GM10248 (cell line): ENCODE data around the gene SAMD4B.
"Not testable (repeated sequence)": the region's sequence is repeated elsewhere in the genome, so short reads cannot be mapped to it uniquely, and the experiment has no call there.

Source experiments
- CTCF ChIA-PET: fragments of 300-600 bp; sonication (Branson Sonifier 250); formaldehyde crosslinking; extraction: SDS; loops from one replicate; lab custom pipeline; 2021; ENCODE audit warnings: antibody characterized with exemption; lab: Yijun Ruan, JAX
- POLR2A ChIA-PET: fragments of 350-650 bp; sonication (Branson Sonifier 250); formaldehyde crosslinking; extraction: SDS; loops from one replicate; lab custom pipeline; 2020; ENCODE audit warnings: antibody characterized with exemption; lab: Yijun Ruan, JAX
- DNase-seq: peaks from one replicate; pipeline ENCODE4 v3.0.0; 2012; ENCODE audit errors: extremely low spot score
- CTCF ChIP-seq: IDR thresholded peaks from 2 replicates; pipeline ENCODE4 v1.5.1; 2012; ENCODE audit warnings: mild to moderate bottlenecking, low read depth; ENCODE audit errors: extremely low read depth, missing control alignments, control extremely low read depth

Gene SAMD4B

GRCh38 chr19:39304701-39305571, 37.3 kb upstream of the SAMD4B start:
- no peak for DNase-seq
- TF ChIP-seq CTCF, result no peak
- CTCF ChIA-PET, result interaction anchor here (1.3 to 1.4 kb wide), 2 partner anchors 11 to 12 kb away, joined by 3 read pairs; no protein-coding TSS in a partner anchor
- POLR2A ChIA-PET, result no interaction called here

DNA sequence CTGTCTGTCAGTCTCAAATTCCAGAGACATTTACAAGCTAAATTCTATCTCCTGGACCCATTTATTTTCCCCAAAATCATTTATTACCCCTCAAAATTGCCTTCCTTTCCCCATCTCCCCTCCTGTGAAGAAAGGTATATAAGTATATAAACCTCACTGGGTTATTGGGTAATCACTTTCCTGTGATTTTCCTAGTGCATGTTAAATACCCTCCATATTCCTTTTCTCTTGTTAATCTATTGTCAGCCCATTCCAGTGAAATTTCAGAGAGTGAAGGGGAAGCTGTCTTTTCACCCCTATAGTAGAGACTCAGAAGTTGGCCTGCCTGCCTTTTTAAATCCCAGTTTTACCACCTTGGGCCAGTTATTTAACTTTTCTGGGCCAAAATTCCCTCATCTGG, 36.1 kb upstream of the SAMD4B start:
- POLR2A ChIA-PET, result no interaction called here
- CTCF ChIA-PET, result interaction anchor here (1.4 kb wide), 1 partner anchor 10 kb away, joined by 3 read pairs; no protein-coding TSS in a partner anchor
- no peak for DNase-seq
- no peak for TF ChIP-seq CTCF

DNA sequence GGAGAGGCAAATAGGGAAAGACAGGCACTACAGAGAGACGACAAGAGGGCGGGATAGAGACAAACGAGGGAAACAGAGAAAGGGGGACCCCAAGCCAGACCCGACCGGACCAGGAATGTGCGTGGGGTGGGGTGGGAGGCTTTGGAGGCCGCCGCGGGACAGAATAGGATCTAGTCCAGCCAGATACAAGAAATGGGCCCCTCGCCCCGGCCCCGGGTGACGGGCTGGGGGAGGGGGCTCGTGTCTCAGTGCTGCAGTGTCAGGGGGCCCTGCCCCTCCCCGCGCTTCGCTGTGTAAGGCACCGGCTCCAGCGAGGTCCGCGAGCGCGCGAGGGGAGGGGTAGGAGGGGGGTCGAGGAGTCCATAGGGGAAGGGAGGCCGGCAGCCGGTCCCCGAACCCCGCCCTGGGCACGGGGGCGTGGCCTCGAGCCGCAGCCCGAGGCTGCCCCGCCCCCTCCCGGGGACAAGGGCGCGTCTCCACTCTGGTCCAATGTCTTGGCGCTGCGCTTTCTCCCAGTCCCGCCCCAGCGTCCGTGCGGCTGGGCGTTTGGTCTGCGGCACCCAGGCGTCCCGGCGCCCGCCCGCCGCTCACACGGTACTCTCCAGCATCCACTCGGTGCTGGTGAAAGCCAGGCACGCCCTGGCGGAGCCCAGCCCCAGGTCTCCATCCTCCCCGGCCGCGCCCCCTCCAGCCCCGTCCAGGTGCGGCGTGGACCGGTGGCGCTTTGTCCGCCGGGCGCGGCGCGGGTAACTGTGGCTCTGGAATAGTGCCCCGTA, 35.0 kb upstream of the SAMD4B start:
- no peak for TF ChIP-seq CTCF
- POLR2A ChIA-PET, result no interaction called here
- no peak for DNase-seq
- CTCF ChIA-PET, result no interaction called here

DNA sequence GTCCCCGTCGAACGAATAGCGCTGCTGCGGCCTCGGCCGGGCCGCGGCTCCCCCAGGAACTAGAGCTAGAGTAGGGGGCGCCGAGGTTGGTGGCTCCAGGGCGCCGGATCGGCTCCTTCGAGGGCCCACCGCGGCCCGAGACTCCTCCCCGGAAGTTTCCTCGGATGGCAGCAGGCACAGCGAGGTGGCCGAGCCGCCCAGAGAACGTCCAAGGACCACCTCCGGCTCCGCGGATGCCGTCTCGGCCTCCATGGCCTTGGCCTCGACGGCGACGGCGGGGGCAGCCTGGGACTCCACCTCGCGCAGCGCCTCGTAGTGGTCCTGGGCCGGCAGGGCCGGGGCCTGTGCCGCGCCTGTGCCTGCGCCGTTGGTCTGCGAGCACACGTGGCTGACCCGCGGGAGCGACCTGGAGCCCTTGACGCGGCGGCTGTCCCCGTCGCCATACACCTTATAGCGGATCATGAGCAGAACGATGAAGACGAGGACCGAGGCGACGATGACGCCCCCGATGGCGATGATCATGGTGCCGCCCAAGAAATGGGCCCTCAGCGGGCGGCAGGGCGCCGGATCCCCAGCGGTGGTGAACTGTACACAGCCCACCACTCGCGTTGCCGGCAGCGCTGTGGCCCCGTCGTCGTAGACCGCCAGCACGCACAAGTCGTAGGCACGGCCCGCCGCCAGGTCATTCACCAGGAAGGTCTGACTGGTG, 34.2 kb upstream of the SAMD4B start:
- ChIA-PET POLR2A (no interaction called here), CTCF (no interaction called here)
- no peak for TF ChIP-seq CTCF
- DNase-seq, result peak; percentile 8

- DNase-seq, result peak; percentile 10
- ChIA-PET CTCF (no interaction called here), POLR2A (no interaction called here)
- no peak for TF ChIP-seq CTCF
Observed at GRCh38 chr19:39308531-39309304, 33.5 kb upstream of the SAMD4B start.

DNA sequence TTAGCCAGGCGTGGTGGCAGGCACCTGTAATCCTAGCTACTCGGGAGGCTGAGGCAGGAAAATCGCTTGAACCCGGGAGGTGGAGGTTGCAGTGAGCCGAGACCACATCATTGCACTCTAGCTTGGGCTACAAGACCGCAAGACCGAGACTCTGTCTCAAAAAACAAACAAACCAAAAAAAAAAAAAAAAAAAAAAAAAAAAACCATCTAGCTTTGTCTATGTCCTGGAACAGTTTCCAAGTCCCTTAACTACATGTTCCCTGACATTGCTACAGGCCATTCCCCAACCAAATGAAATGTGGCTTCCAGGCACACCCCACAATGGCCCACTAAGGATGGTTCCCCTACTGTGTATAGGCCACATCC, 32.9 kb upstream of the SAMD4B start:
- POLR2A ChIA-PET, result not testable (repeated sequence)
- CTCF ChIA-PET, result interaction anchor here (1.9 kb wide), 1 partner anchor 20 kb away, joined by 5 read pairs; no protein-coding TSS in a partner anchor
- peak; percentile 7 for DNase-seq
